GM21529 (cell line): ENCODE measurements around the gene TEAD1.

Experiments
- ATAC-seq: cut with Tn5 transposase; IDR thresholded peaks from one replicate; pipeline ENCODE4 v1.9.1; 2021; ENCODE audit not compliant: unreplicated experiment

The TEAD1 gene

DNA sequence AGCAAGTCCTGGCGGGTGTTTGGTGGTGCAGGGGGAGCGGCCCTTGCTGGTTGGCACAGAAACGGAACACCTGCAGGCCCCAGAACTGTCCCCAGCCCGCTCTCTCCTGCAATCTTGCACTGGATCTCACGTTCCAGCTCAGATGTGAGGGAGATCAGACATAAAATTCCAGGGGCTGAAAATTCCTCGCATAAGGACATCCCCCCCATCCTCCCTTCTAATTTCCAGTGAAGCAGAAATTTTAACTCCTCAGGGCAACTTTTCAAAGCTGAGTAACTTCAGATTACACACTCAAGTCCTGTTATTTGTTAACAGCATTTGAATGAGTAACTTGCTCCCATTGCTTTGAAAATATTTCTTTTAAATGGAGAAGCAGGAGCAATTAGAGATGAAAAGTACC lies 294.6 kb downstream of the TEAD1 start:
- no peak for ATAC-seq

DNA sequence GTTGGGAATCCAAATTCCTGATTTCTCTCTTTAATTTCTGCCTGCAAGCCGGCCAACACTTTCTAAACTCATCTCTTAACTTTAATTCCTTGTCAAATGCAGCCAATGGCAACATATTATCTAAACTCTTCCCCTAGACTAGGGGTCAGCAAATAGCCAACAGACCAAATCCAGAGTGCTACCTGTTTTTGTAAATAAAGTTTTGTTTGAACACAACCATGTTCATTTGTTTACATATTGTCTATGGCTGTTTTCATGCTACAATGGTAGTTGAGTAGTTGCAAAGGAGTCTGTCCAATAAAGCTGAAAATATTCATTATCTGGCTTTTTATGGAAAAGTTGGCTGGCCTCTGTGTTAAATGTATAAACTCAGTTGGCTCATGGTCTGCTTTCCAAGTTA lies 297.7 kb downstream of the TEAD1 start:
- no peak for ATAC-seq

DNA sequence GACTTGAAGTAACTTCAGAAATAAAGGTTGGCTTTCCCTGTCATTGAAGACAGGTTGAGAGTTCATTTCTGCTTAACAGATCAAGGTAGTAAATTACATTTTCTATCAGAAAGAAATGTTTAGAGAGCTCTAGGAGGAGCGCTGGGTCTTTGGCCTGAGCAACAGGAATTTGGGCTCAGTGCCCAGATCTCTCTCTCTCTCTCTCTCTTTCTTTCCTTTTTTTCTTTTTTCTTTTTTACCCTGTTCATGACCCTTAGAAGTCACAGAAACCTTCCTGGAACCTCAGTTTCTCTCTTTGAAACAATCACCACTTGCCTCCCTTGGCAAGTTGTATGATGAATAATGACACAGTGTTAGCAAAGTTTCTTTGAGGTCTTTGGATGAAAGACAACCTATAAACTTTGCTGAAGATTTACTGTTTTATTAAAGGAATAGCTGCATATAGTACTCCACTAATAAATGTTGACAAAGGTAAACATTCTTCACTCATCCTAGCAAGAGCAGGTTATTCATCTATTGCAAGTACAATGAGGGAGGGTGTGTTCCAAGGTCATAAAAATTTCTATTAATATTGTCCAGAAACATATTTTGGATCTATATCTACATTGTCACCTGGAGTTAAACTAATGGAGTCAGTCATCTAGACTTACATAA lies 299.4 kb downstream of the TEAD1 start:
- no peak for ATAC-seq

DNA sequence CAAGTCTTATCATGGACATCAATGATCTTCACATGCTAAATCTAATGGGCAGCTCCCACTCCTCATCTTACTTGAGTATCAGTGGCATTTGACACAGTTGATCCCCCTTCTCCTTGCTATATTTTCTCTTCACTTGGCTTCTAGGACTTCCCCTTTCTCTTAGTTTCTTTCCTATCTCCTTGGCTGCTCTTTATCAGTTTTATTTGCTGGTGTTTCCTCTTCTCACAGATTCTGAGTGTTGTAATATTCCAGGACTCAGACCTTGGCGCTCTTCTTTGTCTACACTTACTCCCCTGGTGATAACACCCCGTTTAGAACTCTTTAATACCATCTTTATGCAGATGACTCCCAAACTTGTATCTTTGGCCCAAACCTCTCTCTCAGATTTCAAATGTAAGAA lies 301.0 kb downstream of the TEAD1 start:
- no peak for ATAC-seq

DNA sequence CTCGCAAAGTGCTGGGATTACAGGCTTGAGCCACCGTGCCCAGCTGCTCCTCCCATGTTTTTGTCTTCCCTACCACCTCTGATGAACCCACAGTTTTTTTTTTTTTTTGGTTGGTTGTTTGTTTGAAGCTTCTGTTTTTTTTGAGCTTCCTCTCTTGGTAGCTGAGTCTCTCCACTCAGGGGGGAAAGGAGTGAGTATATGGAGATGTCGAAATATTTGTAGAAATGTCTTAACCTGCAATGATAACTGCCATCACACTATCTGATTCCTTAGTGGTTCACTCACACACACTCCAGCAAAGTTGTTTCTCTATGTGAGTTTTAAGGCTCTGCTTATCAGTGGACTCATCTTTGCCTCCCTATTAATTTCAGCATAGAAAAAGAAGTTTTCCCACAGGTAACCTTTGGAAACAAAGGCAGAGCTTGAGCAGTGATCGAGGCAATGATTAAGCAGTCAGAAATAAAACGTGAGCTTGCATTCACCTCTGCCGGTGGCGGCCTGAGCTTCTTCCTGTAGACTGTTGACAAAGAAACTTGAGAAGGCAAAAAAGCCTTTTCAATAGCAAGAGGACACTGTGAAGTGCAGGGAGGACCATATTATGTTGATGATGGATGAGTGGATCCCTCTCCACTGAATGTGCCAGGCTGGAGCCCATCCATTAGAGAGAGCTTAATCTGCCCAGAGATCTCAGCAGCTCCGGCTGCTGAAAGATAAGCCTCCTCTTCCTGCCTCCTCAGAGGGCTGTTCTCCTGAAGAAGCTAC lies 305.9 kb downstream of the TEAD1 start:
- ATAC-seq, result no peak

DNA sequence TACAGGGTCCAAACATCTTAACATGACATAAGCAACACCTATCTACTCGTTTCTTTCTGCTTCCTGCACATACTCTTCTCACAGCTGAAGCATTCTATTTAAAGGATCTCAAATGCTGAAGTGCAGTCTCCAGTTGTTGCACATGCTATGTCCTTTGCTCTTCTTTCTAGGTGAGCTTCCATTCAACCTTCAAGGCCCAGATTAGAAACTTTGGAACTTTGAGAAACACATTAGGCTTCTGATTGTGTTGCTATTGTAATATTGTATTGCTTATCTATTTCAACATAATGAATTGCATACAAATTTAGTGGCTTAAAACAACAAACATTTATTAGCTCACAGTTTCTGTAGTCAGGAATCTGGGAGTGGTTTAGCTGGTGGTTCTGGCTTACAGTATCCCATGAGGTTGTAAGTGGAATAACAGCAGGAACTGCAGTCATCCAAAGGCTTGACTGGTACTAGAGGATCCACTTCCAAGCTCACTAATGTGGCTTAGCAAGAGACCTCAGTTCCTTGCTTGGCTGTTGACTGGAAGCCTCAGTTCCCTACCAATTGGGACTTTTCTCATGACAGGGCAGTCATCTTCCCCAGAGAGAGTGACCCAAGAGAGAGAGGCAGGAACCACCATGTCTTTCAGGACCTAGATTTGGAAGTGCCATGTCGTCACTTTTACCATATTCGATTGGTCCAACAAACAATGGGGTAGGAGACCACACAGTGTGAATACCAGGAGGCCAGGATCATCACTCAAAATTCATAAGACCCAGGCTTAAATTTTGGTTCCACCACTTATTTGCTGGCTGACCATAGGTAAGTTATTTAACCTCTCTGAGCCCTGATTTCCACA lies 307.7 kb downstream of the TEAD1 start:
- no peak for ATAC-seq

DNA sequence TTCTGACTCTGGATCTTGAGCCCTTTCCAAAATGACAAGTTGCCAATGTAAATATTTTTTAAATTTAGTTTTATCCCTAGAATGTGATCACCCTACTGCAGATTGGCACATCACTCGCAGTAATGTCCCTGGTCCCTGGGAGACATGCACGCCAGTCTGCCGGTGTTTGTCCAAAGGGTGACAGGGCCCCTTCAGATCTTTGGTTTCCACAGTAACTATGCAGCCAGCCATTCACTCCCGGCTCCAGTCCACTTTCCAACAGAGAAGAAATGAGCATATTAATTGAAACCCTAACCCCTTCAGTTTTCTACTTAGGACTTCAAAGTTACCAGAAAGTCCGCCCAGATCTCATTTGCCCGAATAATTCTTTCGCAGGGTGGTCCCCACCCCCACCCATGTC lies 309.1 kb downstream of the TEAD1 start:
- no peak for ATAC-seq

DNA sequence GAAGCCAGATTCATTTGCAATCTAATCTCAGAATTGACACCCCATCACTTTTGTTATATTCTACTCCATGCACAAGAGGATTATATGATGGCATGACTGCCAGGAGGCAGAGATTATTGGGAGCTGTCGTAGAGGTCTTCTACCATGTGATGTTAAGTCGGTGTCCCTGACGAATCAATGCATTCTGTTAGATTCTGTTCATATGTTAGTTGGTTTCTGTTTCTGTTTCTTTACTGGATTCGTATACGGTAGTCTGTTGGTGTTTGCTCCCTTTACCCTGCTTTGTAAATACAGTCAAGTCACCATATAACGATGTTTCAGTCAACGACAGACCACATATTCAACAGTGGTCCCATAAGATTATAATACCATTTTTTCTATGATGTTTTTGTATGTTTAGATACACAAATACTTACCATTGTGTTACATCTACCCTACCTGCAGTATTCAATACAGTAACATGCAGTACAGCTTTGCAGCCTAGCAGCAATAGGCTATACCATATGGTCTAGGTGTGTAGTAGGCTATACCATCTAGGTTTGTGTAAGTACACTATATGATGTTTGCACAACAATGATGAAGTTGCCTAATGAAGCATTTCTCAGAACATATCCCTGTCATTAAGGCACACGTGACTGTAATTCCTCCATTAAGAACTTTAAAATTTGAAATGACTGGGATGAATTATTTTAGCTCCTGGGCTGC lies 312.1 kb downstream of the TEAD1 start:
- ATAC-seq, result no peak

DNA sequence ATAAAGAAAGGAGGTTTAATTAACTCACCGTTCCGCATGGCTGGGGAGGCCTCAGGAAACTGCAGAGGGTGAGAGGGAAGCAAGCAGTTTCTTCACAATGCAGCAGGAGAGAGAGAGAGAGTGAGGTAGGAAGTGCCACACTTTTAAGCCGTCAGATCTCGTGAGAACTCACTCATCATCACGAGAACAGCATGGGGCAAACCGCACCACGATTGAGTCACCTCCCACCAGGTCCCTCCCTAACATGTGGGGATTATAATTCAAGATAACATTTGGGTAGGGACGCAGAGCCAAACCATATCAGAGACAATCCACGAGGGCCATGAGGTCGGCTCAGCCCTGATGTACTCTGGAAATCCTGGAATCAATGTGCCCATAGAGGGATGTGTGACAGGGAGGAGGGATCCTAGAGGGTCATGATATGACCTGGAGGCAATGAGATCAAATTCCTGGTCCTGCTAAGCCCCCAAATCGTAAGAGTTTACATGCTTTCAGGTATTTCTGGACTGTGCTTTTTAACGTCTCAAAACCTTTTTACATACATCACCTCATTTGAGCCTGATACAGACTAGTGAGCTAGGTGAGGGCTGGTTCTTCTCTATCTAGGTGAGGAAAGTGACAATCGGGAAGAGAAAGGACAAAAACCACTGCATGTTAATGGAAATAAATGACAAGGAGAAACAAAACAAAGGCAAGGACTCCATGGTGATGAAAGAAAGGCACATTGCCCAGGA lies 315.4 kb downstream of the TEAD1 start:
- no peak for ATAC-seq

DNA sequence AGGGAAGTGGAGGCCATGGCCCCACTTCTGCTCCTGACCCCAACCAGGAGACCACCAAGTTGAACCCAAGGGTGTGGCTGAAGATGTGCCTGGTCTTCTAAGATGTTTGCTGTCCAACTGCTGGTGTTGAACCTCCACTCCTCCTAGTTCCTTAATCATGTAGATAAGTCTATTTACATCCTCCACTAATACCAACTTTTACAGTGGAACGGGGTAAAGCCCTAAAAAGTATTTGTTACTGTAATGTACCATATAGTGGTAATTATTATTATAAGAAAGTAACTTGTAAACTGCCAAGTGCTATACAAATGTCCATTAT lies 315.9 kb downstream of the TEAD1 start:
- ATAC-seq, result no peak

DNA sequence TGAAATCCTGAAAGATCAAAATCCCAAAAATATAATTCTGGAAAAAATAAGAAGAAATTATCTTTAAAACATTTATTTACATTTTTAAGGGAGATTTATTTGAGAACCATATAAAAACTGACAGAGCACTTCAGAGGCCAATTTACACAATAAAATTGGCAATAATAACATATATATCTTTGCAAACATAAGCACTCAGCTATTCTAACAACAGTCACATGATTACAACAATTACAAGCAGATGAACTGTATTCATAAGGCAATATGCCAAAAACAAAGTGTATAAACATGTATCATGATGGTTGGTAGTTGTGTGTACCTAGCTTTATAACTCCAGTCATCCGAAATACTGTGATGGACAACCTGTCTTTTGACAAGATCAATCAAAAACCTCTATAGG lies 317.2 kb downstream of the TEAD1 start:
- no peak for ATAC-seq

DNA sequence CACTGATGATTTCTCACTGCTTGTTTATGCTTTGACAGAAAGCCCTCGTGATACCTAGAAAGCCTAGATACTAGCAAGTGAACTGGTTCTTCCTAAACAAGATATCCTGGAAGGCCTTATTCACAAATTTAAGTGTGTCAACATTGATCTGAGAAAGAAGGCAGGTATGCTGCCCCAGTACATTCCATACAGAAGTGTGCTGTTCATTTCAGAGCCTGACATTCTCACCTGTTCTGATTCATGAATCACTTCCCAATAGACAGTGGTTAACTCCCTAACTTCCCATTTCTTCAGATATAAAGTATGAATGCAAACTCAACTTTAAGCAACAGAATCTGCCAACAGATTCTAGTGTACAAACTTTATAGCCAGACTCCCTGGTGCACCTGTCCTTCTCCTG lies 319.4 kb downstream of the TEAD1 start:
- no peak for ATAC-seq
